Measurements from ENCODE around the gene SLC25A39. TPM values are rescaled to one million over a fixed set of nuclear protein-coding genes. Genes with fewer than 3 reads are reported as not detected.

The SLC25A39 gene
- total and polyA plus RNA-seq, 9 of the 15 experiments (the other 6 are each of a cell fraction or from before 2014, with no cell fraction given): 4.8 to 267 (median 140) TPM

- no peak for TF ChIP-seq CLOCK (CRISPR knock-in tag; IDR thresholded peaks at IDR 0.05; ENCODE audit: borderline replicate concordance)
- peak; percentile 57 for TF ChIP-seq RBFOX2 (IDR thresholded peaks at IDR 0.05; ENCODE audit: low read depth, low read length)
- no peak for TF ChIP-seq ZBED1 (IDR thresholded peaks at IDR 0.05)
- TF ChIP-seq UBTF (IDR thresholded peaks at IDR 0.05; ENCODE audit: borderline replicate concordance in 1 of 2, low read depth in 2 of 2, low read length in 2 of 2): 0 out of 4 replicates have a peak, but pooled peaks of 1 of the 2 experiments have one; percentile 14
- no peak for TF ChIP-seq SIX5 (IDR thresholded peaks at IDR 0.05; ENCODE audit: borderline replicate concordance in 1 of 2, insufficient read depth in 1 of 2, low read depth in 1 of 2, low read length in 2 of 2)
- TF ChIP-seq ZNF764 (CRISPR knock-in tag; IDR thresholded peaks at IDR 0.05; ENCODE audit: low read depth): no peak
- no peak for TF ChIP-seq TBP (optimal IDR thresholded peaks at IDR 0.05; ENCODE audit: low read depth, low read length)
- TF ChIP-seq CBX1 (IDR thresholded peaks at IDR 0.05; ENCODE audit: low read depth): peak; percentile 33; the same call in 1 of the 2 replicates
- TF ChIP-seq, protein P1, sequence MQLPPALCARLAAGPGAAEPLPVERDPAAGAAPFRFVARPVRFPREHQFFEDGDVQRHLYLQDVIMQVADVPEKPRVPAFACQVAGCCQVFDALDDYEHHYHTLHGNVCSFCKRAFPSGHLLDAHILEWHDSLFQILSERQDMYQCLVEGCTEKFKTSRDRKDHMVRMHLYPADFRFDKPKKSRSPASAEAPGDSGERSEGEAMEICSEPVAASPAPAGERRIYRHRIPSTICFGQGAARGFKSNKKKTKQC (CRISPR knock-in tag; IDR thresholded peaks at IDR 0.05): 0 out of 2 replicates have a peak, but pooled peaks have one; percentile 10
- TF ChIP-seq, protein P2, sequence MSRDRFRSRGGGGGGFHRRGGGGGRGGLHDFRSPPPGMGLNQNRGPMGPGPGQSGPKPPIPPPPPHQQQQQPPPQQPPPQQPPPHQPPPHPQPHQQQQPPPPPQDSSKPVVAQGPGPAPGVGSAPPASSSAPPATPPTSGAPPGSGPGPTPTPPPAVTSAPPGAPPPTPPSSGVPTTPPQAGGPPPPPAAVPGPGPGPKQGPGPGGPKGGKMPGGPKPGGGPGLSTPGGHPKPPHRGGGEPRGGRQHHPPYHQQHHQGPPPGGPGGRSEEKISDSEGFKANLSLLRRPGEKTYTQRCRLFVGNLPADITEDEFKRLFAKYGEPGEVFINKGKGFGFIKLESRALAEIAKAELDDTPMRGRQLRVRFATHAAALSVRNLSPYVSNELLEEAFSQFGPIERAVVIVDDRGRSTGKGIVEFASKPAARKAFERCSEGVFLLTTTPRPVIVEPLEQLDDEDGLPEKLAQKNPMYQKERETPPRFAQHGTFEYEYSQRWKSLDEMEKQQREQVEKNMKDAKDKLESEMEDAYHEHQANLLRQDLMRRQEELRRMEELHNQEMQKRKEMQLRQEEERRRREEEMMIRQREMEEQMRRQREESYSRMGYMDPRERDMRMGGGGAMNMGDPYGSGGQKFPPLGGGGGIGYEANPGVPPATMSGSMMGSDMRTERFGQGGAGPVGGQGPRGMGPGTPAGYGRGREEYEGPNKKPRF (IDR thresholded peaks at IDR 0.05; ENCODE audit: low read depth, low read length): no peak
Measured at GRCh38 chr17:44345454-44346026, 20.9 kb upstream of the SLC25A39 start (continued).
